OCI-LY1 (cell line): ENCODE results near the gene EEF1AKMT2.

Experiments used
- EZH2 ChIP-seq: fragments of 200-600 bp; sonication (generic), shearing (Covaris generic); IDR thresholded peaks from 2 replicates; pipeline ENCODE4 v1.8.0; 2017; ENCODE audit warnings: borderline replicate concordance, mixed run types, mild to moderate bottlenecking, antibody characterized with exemption, low read length, moderate library complexity, mixed read lengths
- TF ChIP-seq, protein P1 (sequence below): fragments of 200-600 bp; sonication (generic), shearing (Covaris generic); IDR thresholded peaks from 2 replicates; pipeline ENCODE4 v1.5.1; 2017; ENCODE audit warnings: mild to moderate bottlenecking, antibody characterized with exemption, low read length, moderate library complexity, mixed read lengths

DNA sequence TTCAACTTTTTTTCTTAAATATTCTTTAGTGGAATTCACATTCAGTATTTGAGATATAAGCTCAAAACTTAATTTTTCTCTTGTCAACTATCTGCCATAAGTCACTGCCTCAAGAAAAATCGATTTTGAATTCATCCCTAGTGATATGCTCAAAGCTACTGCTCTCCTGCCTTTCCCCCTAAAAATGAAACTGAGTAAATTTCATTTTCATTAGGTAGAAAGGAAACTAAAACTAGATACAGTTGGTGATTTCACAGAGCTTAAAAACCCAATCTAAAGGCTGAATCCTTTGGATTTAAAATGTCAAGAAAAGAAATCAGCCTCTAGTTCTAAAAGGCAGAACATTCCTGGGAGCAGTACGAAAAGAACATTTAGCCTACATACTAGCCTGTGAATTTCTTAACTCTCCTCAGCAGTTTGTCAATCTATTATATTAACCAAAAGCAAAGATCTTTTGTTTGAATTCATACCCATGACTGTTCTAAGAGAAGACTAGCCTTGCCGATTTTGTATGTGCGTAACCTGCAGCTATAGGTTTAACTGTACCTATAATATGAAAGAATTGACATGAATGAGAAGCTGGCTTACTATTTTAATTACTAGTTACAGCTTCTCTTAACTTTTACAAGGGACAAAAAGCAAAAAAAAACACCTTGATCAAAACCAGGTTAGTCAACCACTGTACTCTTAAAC is 42.6 kb downstream of the EEF1AKMT2 start:
- TF ChIP-seq, protein P1, sequence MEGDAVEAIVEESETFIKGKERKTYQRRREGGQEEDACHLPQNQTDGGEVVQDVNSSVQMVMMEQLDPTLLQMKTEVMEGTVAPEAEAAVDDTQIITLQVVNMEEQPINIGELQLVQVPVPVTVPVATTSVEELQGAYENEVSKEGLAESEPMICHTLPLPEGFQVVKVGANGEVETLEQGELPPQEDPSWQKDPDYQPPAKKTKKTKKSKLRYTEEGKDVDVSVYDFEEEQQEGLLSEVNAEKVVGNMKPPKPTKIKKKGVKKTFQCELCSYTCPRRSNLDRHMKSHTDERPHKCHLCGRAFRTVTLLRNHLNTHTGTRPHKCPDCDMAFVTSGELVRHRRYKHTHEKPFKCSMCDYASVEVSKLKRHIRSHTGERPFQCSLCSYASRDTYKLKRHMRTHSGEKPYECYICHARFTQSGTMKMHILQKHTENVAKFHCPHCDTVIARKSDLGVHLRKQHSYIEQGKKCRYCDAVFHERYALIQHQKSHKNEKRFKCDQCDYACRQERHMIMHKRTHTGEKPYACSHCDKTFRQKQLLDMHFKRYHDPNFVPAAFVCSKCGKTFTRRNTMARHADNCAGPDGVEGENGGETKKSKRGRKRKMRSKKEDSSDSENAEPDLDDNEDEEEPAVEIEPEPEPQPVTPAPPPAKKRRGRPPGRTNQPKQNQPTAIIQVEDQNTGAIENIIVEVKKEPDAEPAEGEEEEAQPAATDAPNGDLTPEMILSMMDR = no peak
- TF ChIP-seq EZH2 = no peak
